AG10803 (cell line): ENCODE data around the gene SEMA3C.
A peak's percentile ranks its signal among the peaks of the same experiment; 100 is the strongest.

ENCODE experiments used
- DNase-seq: peaks from one replicate; pipeline ENCODE4 v3.0.0; 2010; ENCODE audit warnings: low read depth
- H3K4me3 ChIP-seq: 2 replicates; pipeline ENCODE4 v1.5.1; 2011; ENCODE audit warnings: mild to moderate bottlenecking, low read length, control low read depth
- TF ChIP-seq, protein P1 (sequence below): conservative IDR thresholded peaks from 2 replicates; pipeline ENCODE4 v1.5.1; 2011; ENCODE audit warnings: mild to moderate bottlenecking, low read length, control low read depth, inconsistent platforms

Gene SEMA3C

DNA sequence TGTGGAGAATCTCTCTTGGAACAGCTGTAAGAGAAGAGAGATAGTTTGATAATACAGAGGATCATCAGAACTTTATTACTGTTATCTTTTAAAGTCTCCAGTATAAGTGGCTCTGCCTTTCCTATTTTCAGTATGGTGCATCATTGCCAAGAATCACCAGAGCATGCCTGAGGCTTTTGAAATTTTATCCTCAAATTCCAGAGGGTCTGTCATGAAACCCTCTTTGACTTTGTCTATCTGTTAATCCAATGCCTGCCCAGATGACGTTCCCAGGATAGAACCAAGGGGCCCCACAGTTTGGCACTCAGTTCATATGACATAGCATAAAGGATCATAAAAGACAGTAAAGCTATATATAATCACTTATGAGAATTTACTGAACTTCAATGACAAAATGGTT is 35.3 kb upstream of the SEMA3C start:
- DNase-seq: no peak
- no peak overlapping the region for H3K4me3 ChIP-seq
- TF ChIP-seq, protein P1, sequence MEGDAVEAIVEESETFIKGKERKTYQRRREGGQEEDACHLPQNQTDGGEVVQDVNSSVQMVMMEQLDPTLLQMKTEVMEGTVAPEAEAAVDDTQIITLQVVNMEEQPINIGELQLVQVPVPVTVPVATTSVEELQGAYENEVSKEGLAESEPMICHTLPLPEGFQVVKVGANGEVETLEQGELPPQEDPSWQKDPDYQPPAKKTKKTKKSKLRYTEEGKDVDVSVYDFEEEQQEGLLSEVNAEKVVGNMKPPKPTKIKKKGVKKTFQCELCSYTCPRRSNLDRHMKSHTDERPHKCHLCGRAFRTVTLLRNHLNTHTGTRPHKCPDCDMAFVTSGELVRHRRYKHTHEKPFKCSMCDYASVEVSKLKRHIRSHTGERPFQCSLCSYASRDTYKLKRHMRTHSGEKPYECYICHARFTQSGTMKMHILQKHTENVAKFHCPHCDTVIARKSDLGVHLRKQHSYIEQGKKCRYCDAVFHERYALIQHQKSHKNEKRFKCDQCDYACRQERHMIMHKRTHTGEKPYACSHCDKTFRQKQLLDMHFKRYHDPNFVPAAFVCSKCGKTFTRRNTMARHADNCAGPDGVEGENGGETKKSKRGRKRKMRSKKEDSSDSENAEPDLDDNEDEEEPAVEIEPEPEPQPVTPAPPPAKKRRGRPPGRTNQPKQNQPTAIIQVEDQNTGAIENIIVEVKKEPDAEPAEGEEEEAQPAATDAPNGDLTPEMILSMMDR: no peak

DNA sequence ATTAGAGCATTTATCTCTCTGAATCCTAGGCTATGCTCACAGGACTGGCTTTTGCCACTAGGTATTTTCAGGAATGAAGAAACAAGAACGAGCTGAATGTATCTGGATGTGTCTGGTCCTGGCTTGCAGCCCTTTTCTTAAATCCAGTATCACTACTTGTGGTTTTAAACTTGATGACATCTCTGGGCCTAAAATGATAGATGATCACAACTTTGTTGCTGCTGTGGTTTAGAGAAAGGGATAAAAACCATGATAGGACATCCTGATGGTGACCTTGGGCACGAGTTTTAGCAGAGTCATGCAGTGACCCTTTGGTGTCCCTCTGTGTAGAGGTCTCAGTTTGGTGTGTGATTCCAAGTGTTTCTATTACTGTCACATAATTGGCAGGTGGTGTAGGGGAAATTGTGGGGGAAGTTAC is 31.7 kb upstream of the SEMA3C start:
- no peak overlapping the region for H3K4me3 ChIP-seq
- DNase-seq: no peak
- TF ChIP-seq, protein P1: no peak

GRCh38 chr7:80949449-80949848 is 30.6 kb upstream of the SEMA3C start:
- TF ChIP-seq, protein P1: no peak
- no peak for DNase-seq
- H3K4me3 ChIP-seq: no peak overlapping the region

DNA sequence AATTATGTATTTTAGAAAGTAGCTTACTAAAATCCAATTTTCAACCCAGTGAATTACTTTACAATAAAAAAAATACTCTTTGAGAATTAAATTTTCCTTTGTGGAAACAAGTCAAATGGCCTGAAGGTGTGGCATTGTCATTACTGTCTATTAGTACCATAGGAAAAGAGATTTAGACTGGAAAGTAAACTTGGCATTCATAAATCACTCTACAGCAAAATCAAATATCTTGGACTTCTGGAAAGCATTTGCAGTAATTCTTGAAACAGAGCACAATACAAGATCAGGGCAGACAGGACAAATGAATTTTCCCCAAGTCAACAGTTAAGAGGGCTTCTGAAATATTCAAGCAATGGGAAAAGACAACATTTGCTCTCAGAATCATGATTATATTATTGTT is 28.0 kb upstream of the SEMA3C start:
- TF ChIP-seq, protein P1: no peak
- no peak for DNase-seq

GRCh38 chr7:80945976-80946375 is 27.1 kb upstream of the SEMA3C start:
- TF ChIP-seq, protein P1: no peak
- DNase-seq: no peak
- H3K4me3 ChIP-seq: no peak overlapping the region

More for the DNA sequence above, 28.0 kb upstream of the SEMA3C start:
- H3K4me3 ChIP-seq: no peak overlapping the region

- no peak for DNase-seq
- no peak overlapping the region for H3K4me3 ChIP-seq
- TF ChIP-seq, protein P1: no peak
Observed at GRCh38 chr7:80943342-80943741, 24.5 kb upstream of the SEMA3C start.

- TF ChIP-seq, protein P1: no peak
- no peak overlapping the region for H3K4me3 ChIP-seq
- DNase-seq: peak; percentile 99
Observed at GRCh38 chr7:80942261-80943041, 23.6 kb upstream of the SEMA3C start.
